GM18526 (cell line): ENCODE measurements around the gene EDN3.

Experiments used
- POLR2A ChIP-seq: IDR thresholded peaks from 3 replicates; pipeline ENCODE4 v1.6.1; 2011; ENCODE audit not compliant: insufficient read length; ENCODE audit errors: extremely low read depth

Gene EDN3

DNA sequence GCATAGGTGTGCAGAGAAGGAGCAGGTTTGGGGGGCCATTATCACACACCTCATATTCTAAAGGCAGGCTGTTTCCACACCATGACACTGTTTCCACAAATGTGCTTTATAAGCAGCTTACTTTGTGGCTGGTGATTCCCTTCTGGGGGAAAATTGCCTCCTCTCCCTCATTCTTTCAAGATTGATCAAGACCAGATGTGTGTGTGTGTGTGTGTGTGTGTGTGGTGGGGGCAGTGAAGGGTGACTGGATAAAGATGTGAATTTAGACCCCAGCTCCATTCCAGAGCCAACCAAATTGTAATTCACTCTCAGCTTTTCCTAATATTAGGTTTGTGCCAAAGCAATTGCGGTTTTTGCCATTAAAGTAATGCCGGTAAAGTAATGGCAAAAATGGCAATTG, 45.6 kb downstream of the EDN3 start:
- no peak for TF ChIP-seq POLR2A

DNA sequence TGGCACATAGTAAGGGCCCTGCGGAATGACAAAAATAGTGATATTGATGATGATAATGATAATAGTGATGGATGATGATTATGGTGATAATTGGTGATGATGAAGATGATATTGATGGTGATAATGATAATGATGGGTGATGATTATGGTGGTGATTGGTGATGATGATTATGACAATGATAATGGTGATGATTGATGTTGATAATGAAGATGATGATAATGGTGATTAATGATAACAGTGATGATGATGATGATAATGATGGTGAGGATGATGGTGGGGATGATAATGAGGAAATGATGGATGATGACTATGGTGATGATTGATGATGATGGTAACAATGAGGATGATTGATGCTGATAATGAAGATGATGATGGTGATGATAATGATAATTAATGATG, 48.9 kb downstream of the EDN3 start:
- no peak for TF ChIP-seq POLR2A

DNA sequence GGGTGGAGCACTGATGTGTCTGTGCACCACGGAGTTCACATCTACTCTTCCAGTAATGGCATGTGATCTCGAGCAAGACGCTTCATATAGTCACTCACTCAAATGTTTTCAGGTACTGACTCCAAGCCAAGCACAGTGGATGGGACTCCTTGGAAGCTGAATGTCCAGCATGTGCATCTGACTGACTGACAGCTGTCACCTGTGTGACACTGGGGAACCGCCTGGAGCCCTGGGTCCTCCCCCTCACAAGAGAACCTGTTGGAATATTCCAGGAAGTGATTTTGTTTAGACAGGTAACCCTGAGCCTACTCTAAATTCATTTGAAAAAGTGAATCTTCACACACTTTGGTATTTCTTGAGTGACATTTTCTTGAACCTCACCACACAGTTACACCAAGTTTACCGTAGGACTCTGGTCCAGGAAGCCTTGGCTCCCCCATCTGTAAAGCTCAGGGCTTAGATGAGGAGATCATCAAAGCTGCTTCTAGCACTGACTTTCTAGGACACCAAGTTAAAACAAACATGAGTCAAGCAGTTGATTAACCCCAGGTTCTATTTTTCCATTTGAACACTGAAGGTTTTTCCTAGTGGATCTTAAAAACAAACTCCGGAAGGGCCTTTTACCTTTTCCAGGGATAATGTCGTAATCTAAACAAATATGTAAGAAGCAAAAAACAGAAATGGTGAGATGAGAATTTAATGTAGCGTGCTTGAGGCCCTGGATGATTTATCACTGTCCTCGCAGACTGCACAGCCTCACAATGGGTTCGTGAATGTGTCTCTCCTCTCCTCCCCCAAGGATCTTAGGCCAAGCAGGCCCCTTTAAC, 50.1 kb downstream of the EDN3 start:
- TF ChIP-seq POLR2A, result no peak

- no peak for TF ChIP-seq POLR2A
These were observed 51.0 kb downstream of the EDN3 start for GRCh38 chr20:59351157-59352040.

DNA sequence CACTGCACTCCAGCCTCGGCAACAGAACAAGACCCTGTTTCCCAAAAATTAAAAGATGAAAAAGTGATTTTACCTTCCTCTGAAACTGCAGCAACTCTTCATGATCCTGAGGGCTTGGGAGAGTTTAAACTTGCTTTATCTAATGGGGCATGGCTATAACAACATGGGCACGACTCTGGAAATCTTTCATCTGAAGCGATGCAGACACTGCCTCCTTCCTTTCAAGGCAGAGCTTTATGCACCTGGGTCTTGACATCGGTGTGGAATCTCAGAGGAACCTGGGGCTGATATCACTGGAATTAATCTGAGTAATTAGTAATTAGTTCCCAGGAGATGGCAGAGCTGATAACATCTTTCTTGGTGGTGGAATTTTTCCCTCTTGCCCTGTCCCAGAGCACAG, 52.1 kb downstream of the EDN3 start:
- TF ChIP-seq POLR2A, result no peak

DNA sequence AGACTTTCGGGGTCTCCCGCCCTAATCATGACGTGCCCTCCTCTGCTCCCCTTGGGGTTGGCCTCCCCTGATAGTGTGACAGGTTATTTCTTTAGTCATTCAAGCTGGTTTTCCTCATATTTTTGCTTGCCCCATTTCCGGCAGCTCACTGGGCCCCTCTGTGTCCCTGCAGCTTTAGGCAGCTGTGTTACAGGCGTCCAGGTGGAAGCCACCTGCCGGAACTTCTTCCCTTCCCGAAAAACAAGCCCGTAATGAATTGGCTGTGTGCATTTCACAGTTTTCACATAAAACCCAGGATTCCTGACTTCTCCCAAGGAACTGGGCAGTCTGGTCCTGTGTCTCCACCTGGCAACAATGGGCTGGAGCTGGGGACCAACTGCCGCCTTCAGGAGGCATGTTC, 52.6 kb downstream of the EDN3 start:
- no peak for TF ChIP-seq POLR2A

DNA sequence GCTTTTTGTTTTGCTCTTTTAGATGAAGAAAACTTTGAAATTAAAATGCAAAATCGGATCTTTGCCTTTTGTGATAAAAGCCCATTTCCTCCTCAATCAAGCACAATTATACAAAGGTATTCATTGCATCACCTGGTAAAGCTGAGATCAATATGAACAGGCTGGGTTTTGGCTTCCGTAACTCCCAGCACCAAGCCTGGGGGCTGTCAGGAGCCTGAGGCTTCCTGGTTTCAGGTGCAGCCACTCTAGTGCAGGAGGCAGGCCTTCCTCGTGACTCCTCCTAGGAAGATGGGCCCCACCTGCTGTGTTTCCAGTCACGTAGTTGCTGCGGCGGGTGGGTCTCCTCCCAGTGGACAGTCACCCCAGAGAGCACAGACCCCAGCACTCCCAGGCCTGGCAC, 54.0 kb downstream of the EDN3 start:
- no peak for TF ChIP-seq POLR2A

DNA sequence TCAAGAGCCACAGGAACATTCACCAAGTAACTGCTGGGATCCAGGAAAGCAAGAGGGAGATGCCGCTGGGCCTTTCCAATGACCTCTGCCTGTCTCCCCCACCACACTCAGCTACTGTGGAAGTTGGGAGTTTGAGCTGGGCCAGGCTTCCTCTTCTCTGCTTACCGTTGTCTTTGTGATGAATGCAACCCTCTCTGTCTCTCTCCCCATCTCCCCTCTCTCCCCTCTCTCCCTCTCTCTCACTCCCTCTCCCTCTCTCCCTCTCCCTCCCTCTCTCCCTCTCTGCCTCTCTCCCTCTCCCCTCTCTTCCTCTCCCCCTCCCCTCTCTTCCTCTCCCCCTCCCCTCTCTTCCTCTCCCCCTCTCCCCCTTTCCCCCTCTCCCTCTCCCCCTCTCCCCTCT, 54.8 kb downstream of the EDN3 start:
- no peak for TF ChIP-seq POLR2A

- no peak for TF ChIP-seq POLR2A
These were observed 56.3 kb downstream of the EDN3 start for GRCh38 chr20:59356662-59357165.

DNA sequence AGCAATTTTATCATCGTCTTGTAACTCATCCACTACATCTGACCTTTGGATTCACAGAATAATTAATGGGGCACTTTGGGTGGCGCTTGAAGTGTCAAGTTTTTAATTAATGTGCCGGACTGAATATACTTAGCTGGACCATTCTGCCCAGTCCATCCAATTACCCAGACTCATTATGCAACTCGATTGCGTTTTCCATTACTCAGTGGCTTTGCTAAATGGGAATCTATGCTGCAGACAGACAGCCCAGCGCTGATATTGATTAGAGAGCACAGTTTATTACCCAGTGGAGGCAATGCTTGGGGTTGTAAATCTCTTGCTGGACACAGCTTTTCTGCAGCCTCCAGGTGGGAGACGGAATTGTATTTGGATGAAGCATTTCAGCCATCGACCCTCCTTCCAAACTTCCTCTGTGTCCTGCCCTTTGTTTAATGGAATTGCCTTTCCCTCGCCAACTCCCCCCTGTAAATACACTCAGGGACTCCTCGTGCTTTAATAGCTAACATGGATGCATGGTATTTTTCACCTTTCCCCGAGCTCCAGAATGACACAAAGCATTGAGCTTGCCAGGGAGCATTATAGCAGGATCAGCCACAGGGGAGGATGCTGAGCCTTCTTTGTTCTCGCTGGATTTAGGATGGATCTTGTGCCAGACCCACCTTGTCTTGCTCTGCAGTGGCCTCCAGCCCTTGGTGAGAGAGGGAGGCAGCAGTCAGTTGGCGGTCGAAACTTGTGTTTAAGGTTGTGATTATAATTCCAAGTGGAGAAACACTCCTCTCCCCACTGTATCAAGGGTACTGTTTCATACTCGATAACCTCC, 59.7 kb downstream of the EDN3 start:
- no peak for TF ChIP-seq POLR2A

DNA sequence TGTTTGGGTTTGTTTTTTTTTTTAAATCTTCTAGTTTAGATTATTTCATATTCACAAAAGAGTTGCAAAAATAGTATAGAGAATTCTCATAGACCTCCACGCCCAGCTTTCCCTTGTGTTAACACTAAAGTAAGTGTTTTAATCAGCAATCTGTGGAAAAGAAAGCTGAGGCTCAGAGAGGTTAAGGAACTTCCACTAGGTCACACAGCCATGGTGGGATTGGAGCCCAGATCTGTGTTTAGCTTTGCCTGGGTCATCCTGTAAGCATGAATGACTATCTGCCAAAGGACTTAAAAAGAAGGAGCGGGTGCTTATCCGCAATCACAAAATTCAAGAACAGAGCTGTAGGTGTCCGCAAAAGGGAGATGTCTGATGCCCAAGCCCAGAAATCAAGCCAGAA, 60.5 kb downstream of the EDN3 start:
- no peak for TF ChIP-seq POLR2A

DNA sequence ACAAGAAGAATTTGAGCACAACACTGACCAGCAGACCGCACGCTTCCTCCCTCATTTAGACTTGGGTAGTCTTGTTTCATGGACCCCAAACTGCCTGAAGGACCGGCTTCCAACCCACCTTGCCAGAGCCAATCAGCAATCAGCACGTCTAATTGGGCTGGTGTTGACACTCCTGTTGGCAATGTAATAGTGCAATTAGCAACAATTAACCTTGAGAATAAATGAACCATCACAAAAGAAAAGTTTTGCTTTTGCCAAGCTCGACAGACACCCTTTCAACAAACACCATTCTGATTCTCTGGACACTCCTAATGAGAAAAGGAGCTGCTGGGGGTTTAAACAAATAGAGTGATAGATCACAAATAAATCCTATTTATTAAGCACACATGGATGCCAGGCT, 61.0 kb downstream of the EDN3 start:
- no peak for TF ChIP-seq POLR2A

GRCh38 chr20:59363101-59363500, 62.7 kb downstream of the EDN3 start:
- TF ChIP-seq POLR2A, result no peak

GRCh38 chr20:59364611-59365010, 64.2 kb downstream of the EDN3 start:
- no peak for TF ChIP-seq POLR2A

GRCh38 chr20:59365611-59366285, 65.3 kb downstream of the EDN3 start:
- TF ChIP-seq POLR2A, result no peak
